Hepatic stellate cell (primary cell): ENCODE results near the gene STAC2.
A peak's percentile ranks its signal among the peaks of the same experiment; 100 is the strongest.

Experiments used
- DNase-seq: peaks from one replicate; pipeline ENCODE4 v3.0.0; 2011; ENCODE audit warnings: low spot score

Gene STAC2

DNA sequence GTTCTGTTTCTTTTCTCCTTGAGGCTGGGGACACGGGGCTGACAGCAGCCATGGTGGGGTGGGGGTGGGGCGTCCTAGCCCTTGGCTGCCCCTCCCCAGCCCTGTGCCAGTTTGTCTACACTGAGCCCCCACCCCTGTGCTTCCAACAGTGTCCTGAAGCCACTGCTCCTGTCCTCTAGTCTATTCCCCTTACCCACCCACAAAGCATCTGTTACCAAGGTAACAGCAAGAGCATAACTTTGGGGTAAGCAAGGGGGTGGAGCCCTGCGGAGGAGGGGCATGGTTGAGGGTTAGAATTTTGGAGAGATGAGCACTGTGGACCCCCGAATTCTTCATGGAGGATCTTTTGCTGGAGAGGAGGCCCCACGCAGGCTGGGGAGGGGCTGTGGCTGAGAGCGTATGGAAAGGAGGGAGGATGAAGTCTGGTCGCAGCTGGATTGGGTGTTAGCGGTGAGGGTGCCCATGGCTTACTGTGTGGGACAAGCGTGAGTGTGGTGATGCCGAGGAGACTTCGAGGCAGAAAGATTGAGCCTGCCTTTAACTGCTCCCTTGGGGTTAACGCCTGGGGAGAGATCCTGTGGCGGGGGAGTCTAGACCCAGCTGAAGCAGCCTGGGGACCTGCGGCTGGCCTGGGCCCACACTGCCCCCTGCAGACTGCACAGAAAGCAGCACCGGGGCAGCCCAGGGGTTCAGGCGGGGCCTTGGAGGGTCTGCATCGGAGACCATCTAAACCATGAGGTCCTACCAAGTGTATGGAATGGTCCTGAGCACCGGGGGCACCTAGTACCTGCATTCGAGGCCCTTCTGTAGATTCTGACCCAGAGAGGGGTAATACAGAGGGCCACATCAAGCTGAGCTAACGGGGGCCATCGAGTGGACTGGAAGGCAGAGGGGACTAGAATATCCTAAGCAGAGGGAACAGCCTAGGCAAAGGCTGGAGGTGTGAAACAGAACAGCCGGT, 6.1 kb upstream of the STAC2 start:
- peak; percentile 89 for DNase-seq

DNA sequence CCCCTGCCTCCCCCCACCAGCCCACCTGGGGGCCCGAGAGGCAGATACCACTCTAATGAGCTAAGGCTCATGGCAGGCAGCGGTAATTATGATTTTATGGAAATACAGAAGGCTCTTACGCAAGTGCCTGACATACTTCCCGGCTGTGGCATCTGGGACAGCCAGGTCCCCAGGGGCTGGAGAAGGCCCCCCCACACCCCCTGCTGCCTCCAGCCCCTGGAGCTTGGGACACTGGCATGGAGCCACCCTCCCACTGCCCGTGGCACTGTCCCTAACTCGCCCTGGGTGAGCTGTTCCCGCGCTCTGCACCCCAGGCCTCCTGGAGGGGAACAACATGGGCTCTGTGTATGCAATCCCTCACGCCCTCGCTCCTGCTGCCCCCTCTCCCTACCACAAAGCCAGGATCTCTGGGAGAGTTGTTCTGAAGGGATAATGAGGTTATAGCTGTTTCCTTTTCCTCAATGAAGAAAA, 5.4 kb upstream of the STAC2 start:
- no peak for DNase-seq

DNA sequence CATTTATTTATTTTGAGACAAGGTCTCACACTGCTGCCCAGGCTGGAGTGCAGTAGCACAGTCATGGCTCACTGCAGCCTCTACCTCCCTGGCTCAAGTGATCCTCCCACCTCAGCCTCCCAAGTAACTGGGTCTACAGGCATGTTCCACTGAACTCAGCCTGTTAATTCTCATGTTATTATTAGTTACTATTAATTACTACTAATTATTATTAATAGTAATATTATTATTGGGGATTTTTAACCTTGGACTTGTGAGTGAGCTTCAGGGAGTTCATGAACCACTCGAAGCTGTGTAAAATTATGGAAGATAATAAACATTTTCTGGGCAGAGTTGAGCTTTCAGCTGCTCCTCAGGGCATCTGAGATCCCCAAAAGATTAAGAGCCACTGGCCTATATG, 4.6 kb upstream of the STAC2 start:
- DNase-seq = no peak

GRCh38 chr17:39229274-39229913, 3.6 kb upstream of the STAC2 start:
- peak; percentile 73 for DNase-seq

DNA sequence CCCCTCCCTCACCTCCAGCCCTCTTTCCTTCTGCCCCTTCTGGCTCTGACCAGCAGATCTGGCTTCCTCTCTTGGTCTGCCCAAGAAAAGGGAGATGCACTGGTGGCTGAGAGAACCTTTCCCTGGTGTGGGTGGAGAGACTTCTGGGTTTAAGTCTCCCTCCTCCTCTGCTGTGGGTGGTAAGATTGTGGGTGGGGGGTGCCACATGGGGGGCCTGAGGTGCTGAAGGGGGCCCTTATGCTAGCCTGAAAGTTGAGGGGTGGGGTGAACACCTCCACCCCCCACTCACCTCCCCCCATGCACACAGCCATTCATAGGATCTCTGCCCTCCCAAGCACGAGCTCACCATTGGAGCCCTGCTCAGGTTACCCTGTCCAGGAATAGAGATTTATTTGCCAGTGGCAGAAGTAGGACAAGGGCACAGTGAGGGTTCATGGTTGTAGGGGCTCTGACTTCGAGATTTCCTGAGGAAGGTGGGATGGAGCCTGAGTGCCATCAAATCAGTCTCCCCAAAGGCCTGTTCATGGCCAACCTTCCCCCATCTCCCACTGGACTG, 1.7 kb upstream of the STAC2 start:
- DNase-seq = no peak

DNA sequence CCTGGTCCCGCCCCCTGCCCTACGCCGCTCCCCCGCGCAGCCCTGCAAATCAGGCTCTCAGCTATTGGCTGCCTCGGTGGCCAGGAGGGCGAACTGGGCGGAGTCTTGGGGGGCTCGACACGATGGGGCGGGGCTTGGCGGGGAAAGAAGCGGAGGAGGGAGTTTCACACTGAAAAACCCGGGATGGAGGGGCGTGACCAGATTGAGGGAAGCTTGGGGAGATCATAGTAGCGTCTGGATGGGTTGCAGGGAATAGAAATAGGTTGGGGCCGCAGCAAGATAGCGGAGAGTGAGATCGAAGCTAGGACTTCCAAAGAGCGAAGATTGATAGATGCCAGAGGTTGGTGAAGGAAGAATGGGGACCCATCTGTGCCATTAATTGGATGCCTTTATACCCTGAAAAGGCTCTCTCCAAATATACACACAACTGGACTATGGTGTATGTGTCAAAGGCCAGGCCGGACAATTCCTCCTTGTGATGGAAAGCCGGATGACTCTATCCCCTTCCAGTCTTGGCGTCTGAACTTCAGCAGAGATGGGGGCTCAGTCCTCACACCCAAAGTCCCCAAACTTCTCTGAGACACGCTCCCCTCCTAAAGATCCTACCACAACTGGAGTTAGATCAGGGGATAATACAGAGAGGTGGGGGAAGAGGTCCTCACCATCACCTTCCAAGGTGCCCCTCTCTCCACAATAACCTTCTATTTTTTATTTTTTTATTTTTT, 376 bp upstream of the STAC2 start:
- peak; percentile 76 for DNase-seq

DNA sequence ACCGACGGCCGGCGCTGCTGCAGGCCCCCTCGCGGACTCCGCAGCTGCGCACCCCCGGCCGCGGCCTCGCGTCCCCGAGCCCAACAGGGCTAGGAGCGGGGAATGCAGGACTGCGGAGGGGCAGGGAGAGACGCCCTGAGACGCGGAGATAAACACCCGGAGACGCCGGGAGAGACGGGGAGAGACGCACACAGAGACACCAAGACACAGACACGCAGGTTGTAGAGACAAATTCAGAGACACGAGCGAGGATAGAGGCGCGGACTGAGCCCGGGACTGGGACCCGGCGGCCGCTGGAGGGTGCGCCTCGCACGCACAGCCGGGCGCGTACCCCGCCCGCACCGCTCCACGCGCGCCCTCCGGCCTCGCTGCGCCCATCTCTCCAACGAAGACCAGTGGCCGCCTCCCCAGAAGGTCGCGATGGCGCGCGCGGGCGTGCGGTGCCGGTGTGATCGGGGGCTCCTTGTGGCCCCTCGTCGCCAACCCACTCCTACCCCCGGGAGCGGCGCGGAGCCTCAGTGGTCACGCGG, 902 bp downstream of the STAC2 start:
- DNase-seq = no peak

GRCh38 chr17:39223907-39224777, 1.6 kb downstream of the STAC2 start:
- no peak for DNase-seq

DNA sequence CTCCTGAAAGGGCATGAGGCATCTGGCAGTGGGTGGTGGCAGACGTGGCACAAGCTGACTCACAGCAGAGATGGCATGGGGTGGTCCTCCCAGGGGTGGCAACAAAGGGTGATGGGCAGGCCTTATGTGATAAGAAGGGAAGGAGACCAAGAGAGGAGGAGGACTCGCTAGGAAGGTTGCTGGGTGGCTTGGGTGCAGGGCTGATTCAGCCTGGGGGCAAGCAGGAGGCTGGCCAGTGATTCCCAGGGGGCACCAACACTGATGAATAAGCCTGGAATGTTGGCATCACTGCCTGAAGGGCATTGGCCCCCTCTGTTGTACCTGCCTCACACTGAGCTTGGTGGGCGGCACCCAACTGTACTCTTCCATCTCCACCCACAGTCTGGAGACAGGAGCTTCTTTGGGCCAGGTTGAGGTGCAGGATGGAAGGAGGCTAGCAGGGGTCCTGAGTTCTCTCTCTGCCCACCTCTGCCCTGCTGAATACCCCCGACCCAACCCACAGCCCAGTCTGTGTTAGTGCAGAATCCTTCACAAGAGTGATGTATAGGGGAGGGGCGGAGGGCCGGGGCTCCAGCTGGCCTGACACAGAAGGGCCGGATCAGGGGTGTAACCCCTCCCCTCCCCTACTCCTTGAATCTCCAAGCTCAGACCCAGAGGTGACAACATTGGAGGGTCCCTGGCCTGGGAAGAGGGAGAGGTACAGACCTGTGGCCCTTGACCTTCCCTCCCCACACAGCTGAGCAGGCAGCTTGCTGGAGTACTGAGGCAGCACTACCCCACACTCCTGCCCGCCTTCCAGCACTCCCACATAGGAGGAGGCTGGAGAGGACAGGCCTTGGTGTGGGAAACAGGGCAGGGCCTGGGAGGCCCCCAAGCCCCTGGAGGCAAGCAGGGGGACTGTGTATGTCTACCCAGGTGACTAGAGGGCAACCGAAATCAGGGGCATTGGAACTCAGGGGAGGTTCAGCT, 2.6 kb downstream of the STAC2 start:
- no peak for DNase-seq

DNA sequence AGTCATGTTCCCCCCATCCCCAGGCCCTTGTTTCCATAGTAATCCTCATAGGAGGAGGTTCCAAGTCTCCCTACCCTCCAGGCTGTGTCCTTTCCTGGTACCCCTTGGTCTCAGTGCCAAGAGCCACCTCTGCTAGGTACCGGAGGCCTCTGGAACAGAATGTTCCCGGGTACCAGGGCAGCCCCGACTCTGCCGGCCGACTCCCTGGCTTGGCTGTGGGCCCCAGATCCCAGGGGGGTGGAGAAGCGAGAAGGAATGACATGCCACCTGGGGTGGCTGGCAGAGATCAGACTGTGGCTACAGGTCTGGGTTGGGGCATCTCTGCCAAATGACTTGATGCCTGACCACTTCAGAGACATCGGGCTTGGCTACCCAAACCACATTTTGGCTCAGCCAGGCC, 3.6 kb downstream of the STAC2 start:
- DNase-seq = no peak

GRCh38 chr17:39221572-39221971, 4.2 kb downstream of the STAC2 start:
- no peak for DNase-seq

DNA sequence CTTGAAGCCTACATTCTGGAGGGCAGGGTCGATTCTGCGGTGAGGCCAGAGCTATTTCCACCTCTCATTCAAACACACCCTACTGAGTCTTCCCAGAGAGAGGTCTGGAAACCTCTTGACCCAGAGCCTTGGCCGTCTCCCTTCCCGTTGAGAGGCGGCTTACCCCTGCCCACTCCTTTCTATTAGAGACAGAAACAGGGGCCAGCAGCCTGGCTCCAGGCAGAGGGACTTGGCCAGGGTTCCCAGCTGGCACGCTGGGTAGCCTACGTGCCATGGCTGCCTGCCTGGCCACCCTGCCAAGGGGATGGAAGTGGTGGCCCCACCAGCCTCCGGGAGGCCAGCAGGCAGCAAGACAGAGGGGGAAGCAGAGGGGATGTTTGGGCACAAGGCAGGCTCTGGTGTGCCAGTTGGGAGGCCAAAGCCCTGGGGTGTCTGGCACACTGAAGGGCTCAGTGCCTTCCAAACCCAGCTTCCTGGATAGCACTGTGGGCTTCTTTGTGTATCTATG, 6.0 kb downstream of the STAC2 start:
- no peak for DNase-seq

DNA sequence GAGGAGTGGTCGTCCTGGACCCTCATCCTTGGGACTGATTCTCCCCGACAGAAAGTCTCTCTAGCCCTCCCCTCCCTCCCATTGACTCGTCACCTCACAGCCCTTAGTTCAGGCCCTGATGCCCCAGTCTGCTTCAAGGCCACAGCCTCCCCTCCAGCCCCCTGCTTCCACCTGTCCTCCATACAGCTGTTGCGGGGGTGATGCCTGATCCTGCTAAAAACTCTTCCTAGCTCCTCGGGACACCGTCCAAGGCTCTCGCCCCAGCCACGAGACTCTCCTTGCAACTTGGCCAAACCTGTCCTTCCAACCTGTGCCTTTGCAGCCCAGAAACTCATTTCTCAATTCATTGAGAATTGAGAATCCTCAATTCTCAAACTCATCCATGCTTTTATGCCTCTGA, 6.8 kb downstream of the STAC2 start:
- DNase-seq = no peak

DNA sequence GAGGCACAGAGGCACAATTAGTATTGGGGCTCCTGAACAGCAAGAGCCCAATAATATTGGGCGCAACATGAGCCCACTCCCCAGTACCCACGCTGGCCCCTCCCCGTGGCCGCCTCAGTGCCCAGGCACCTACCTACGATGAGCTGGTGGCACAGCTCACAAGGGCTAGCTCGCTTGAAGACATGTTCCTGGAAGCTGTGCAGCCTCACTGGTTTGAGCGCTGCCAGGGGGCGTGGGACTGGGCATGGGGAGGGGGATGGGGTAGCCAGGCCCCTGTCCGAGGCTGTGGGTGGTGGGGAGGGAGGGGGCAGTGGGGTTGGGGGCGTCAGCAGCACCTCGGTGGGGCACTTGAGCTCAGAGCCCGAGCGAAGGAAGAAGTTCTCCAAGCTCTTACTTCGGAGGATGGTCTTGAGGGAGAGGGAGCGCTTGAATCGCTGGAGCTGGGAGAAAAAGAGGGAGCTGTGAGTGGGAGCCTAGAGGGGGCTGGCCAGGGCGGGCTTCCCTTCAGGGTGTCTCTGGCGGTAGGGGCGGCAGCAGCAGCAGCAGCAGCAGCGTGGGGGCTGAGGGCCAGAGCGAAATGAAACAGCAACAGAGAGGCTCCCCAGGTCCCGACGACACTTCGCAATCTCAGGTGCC, 7.9 kb downstream of the STAC2 start:
- no peak for DNase-seq

GRCh38 chr17:39213852-39214251, 11.9 kb downstream of the STAC2 start:
- DNase-seq = no peak

DNA sequence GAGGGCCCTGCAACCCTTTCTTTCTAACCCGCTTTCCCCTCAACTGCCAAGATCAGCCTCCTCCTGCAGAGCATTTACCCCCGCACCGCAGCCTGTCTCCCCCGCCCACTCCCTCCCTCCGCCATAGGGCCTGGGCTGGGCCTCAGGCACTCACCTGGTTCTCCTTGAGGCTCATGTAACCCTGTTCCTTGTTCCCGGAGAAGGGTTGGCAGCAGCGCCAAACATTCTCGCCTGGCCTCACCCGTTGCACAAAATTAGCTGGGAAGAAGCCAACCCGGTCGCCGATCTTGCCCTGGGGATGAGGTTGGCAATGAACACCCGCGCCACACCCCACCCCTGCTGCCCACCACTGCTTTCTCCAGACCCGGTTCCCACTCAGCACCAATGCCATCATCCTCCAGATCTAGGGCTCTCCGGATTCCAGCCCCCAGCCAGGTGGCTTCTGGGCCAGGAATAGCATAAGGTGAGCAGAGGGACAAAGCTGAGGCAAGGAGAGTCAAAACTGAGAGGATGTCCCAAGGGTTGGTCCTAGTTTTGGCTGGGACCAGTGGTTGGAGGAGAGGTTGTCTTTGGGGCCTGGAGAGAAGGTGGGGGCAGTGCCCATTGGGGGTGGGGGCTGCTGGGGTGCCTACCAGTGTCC, 12.8 kb downstream of the STAC2 start:
- DNase-seq = no peak

GRCh38 chr17:39212195-39212810, 13.4 kb downstream of the STAC2 start:
- DNase-seq = no peak

- DNase-seq = no peak
These were observed 15.7 kb downstream of the STAC2 start for GRCh38 chr17:39210093-39210434.
